Neural cell (in vitro differentiated cells): ENCODE data around the gene FKBP4. TPM values are rescaled to one million over a fixed set of nuclear protein-coding genes. Genes with fewer than 3 reads are reported as not detected.

Experiments used
- H2AFZ ChIP-seq: fragments of 200-600, 300-800 bp; sonication (generic), shearing (Covaris generic); 2 replicates; pipeline ENCODE4 v1.6.0; 2014; ENCODE audit warnings: low read depth, mild to moderate bottlenecking, antibody characterized with exemption, low read length, moderate library complexity
- H3F3A ChIP-seq: fragments of 200-600 bp; shearing (Covaris generic); 2 replicates; pipeline ENCODE4 v1.6.1; 2016; ENCODE audit warnings: mild to moderate bottlenecking, moderate library complexity, mixed read lengths, antibody characterized with exemption, low read length; ENCODE audit not compliant: insufficient read depth, poor library complexity, severe bottlenecking
- H3K27ac ChIP-seq: fragments of 200-600, 300-800 bp; sonication (generic), shearing (Covaris generic); 2 replicates; pipeline ENCODE4 v1.5.1; 2014; ENCODE audit warnings: mild to moderate bottlenecking, low read length, moderate library complexity
- H3K27me3 ChIP-seq: fragments of 300-800, 200-600 bp; sonication (generic), shearing (Covaris generic); 2 replicates; pipeline ENCODE4 v1.6.0; 2014; ENCODE audit warnings: mild to moderate bottlenecking, low read depth, low read length, moderate library complexity; ENCODE audit not compliant: insufficient read depth
- H3K36me3 ChIP-seq: fragments of 300-800, 200-600 bp; sonication (generic), shearing (Covaris generic); 2 replicates; pipeline ENCODE4 v1.5.1; 2014; ENCODE audit warnings: mild to moderate bottlenecking, antibody characterized with exemption, low read length, moderate library complexity; ENCODE audit not compliant: insufficient read depth
- H3K4me2 ChIP-seq: fragments of 300-800, 200-600 bp; sonication (generic), shearing (Covaris generic); 2 replicates; pipeline ENCODE4 v1.6.0; 2014; ENCODE audit warnings: mild to moderate bottlenecking, low read length
- H3K4me3 ChIP-seq: fragments of 300-800, 200-600 bp; sonication (generic), shearing (Covaris generic); 2 replicates; pipeline ENCODE4 v1.5.1; 2014; ENCODE audit warnings: mild to moderate bottlenecking, low read length, moderate library complexity
- H3K79me2 ChIP-seq: fragments of 200-600 bp; shearing (Covaris generic); replicated peaks from 2 replicates; pipeline ENCODE4 v1.6.0; 2014; ENCODE audit warnings: mild to moderate bottlenecking, low read length, moderate library complexity; ENCODE audit not compliant: insufficient read depth
- H3K9ac ChIP-seq: fragments of 300-800, 200-600 bp; sonication (generic), shearing (Covaris generic); 2 replicates; pipeline ENCODE4 v1.6.1; 2016; ENCODE audit warnings: mild to moderate bottlenecking, low read length, mixed read lengths
- H3K9me2 ChIP-seq: fragments of 200-600 bp; shearing (Covaris generic); 2 replicates; pipeline ENCODE4 v1.6.1; 2016; ENCODE audit warnings: mild to moderate bottlenecking, low read length, mixed read lengths; ENCODE audit not compliant: insufficient read depth
- H3K9me3 ChIP-seq: fragments of 200-600, 300-800 bp; sonication (generic), shearing (Covaris generic); 2 replicates; pipeline ENCODE4 v1.6.1; 2016; ENCODE audit warnings: mild to moderate bottlenecking, mixed run types, low read length, moderate library complexity, mixed read lengths
- H4K20me1 ChIP-seq: fragments of 200-600 bp; shearing (Covaris generic); 2 replicates; pipeline ENCODE4 v1.6.1; 2016; ENCODE audit warnings: mild to moderate bottlenecking, mixed run types; ENCODE audit not compliant: insufficient read depth
- EP300 ChIP-seq: fragments of 450-650 bp; conservative IDR thresholded peaks from 2 replicates; pipeline ENCODE4 v1.6.1; 2014; ENCODE audit warnings: antibody characterized with exemption, mild to moderate bottlenecking, moderate library complexity; ENCODE audit not compliant: poor library complexity, severe bottlenecking
- EZH2 ChIP-seq: fragments of 200-600, 300-800 bp; shearing (Covaris generic), sonication (generic); IDR thresholded peaks from 2 replicates; pipeline ENCODE4 v1.6.1; 2014; ENCODE audit warnings: antibody characterized with exemption, low read length, borderline replicate concordance, mild to moderate bottlenecking; ENCODE audit not compliant: insufficient read depth, poor library complexity, severe bottlenecking
- MXI1 ChIP-seq: fragments of 450-650 bp; conservative IDR thresholded peaks from 2 replicates; pipeline ENCODE4 v1.6.1; 2014; ENCODE audit warnings: antibody characterized with exemption, mild to moderate bottlenecking; ENCODE audit not compliant: poor library complexity, severe bottlenecking
- POLR2AphosphoS5 ChIP-seq: IDR thresholded peaks from 2 replicates; pipeline ENCODE4 v1.6.1; 2012
- RAD21 ChIP-seq: fragments of 450-650 bp; conservative IDR thresholded peaks from 2 replicates; pipeline ENCODE4 v1.6.1; 2014; ENCODE audit warnings: antibody characterized with exemption, mild to moderate bottlenecking, moderate library complexity
- SMC3 ChIP-seq: fragments of 450-650 bp; conservative IDR thresholded peaks from 2 replicates; pipeline ENCODE4 v1.6.1; 2014; ENCODE audit warnings: antibody characterized with exemption, mild to moderate bottlenecking, moderate library complexity; ENCODE audit not compliant: poor library complexity
- TAF1 ChIP-seq: IDR thresholded peaks from 2 replicates; pipeline ENCODE4 v1.6.1; 2012; ENCODE audit warnings: low read depth
- polyA plus RNA-seq: library from polyadenylated mRNA; depleted of rRNA; stranded (reverse); fragments of >200 nt; gene quantifications from 2 replicates; pipeline ENCODE4 v1.2.3, GENCODE V29; 2014
- TF ChIP-seq, protein P1 (sequence below): fragments of 450-650 bp; IDR thresholded peaks from 2 replicates; pipeline ENCODE4 v1.5.1; 2014; ENCODE audit warnings: antibody characterized with exemption, mild to moderate bottlenecking, moderate library complexity; ENCODE audit not compliant: poor library complexity, severe bottlenecking
- TF ChIP-seq, protein P2 (sequence below): IDR thresholded peaks from 2 replicates; pipeline ENCODE4 v1.6.1; 2012; ENCODE audit warnings: borderline replicate concordance

Gene FKBP4
- polyA plus RNA-seq, 1 donor from 2014 or later: 102 TPM

DNA sequence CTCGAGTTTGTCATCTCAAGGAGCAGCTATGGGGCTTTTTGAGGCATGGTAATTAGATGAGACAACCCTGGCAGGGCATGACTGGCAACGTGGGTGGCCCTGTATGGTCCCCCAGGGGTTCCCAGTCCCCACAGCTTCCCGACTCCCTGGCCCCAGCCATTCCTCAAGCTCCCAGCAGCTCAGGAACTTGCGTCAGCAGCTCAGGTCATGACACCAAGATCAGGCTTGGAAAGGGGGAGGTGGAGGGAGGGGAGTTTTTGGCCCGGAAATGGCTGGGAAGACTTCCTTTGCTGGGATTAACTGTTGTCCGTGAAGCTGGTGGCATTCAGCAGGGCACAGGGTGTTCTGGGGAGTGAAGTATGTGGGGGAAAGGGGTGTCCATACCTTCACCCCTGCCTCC lies 50.5 kb downstream of the FKBP4 start:
- Histone ChIP-seq H3K36me3 (no peaks in the 10 kb centered on the region), H3F3A (no peaks in the 10 kb centered on the region), H4K20me1 (no peaks in the 10 kb centered on the region), H3K27ac (no peak overlapping the region), H3K27me3 (no peaks in the 10 kb centered on the region), H3K4me2 (no peak overlapping the region), H3K79me2 (no peaks in the 10 kb centered on the region), H2AFZ (no peak overlapping the region), H3K9ac (no peak overlapping the region), H3K9me2 (no peaks in the 10 kb centered on the region), H3K4me3 (no peak overlapping the region), H3K9me3 (no peaks in the 10 kb centered on the region)
- no peak for TF ChIP-seq RAD21
- TF ChIP-seq POLR2AphosphoS5: no peak
- no peak for TF ChIP-seq TAF1
- no peak for TF ChIP-seq SMC3
- TF ChIP-seq, protein P1, sequence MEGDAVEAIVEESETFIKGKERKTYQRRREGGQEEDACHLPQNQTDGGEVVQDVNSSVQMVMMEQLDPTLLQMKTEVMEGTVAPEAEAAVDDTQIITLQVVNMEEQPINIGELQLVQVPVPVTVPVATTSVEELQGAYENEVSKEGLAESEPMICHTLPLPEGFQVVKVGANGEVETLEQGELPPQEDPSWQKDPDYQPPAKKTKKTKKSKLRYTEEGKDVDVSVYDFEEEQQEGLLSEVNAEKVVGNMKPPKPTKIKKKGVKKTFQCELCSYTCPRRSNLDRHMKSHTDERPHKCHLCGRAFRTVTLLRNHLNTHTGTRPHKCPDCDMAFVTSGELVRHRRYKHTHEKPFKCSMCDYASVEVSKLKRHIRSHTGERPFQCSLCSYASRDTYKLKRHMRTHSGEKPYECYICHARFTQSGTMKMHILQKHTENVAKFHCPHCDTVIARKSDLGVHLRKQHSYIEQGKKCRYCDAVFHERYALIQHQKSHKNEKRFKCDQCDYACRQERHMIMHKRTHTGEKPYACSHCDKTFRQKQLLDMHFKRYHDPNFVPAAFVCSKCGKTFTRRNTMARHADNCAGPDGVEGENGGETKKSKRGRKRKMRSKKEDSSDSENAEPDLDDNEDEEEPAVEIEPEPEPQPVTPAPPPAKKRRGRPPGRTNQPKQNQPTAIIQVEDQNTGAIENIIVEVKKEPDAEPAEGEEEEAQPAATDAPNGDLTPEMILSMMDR: no peak
- no peak for TF ChIP-seq EZH2
- TF ChIP-seq, protein P2, sequence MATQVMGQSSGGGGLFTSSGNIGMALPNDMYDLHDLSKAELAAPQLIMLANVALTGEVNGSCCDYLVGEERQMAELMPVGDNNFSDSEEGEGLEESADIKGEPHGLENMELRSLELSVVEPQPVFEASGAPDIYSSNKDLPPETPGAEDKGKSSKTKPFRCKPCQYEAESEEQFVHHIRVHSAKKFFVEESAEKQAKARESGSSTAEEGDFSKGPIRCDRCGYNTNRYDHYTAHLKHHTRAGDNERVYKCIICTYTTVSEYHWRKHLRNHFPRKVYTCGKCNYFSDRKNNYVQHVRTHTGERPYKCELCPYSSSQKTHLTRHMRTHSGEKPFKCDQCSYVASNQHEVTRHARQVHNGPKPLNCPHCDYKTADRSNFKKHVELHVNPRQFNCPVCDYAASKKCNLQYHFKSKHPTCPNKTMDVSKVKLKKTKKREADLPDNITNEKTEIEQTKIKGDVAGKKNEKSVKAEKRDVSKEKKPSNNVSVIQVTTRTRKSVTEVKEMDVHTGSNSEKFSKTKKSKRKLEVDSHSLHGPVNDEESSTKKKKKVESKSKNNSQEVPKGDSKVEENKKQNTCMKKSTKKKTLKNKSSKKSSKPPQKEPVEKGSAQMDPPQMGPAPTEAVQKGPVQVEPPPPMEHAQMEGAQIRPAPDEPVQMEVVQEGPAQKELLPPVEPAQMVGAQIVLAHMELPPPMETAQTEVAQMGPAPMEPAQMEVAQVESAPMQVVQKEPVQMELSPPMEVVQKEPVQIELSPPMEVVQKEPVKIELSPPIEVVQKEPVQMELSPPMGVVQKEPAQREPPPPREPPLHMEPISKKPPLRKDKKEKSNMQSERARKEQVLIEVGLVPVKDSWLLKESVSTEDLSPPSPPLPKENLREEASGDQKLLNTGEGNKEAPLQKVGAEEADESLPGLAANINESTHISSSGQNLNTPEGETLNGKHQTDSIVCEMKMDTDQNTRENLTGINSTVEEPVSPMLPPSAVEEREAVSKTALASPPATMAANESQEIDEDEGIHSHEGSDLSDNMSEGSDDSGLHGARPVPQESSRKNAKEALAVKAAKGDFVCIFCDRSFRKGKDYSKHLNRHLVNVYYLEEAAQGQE: no peak
- TF ChIP-seq MXI1: no peak
- no peak for TF ChIP-seq EP300

DNA sequence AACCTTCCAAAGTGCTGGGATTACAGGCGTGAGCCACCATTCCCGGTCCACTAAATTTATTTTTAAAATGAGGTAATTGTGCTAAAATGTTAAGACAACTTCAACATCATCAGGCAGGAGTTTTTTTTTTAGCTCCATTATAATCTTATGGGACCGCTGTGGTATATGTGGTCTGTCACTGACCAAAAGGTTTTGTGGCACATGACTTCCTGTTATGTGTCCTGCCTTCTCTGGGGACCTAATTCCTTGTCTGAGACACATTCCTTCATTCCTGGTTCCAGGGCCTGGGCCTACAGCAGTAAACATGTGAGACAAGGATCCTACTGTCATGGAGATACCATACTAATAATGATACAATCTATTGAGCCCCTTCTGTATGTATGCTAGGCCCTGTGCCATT lies 57.2 kb downstream of the FKBP4 start:
- no peak overlapping the region for H3K9ac ChIP-seq
- H4K20me1 ChIP-seq: no peaks in the 10 kb centered on the region
- H3K9me3 ChIP-seq: no peaks in the 10 kb centered on the region
- no peak overlapping the region for H3K4me2 ChIP-seq
- no peak overlapping the region for H3K27ac ChIP-seq
- H3K36me3 ChIP-seq: no peaks in the 10 kb centered on the region
- H3K79me2 ChIP-seq: no peaks in the 10 kb centered on the region
- H2AFZ ChIP-seq: no peak overlapping the region
- no peak overlapping the region for H3K4me3 ChIP-seq
- H3F3A ChIP-seq: no peaks in the 10 kb centered on the region
- H3K27me3 ChIP-seq: no peaks in the 10 kb centered on the region
- H3K9me2 ChIP-seq: no peaks in the 10 kb centered on the region
- TF ChIP-seq MXI1: no peak
- no peak for TF ChIP-seq EZH2
- TF ChIP-seq, protein P1: no peak
- TF ChIP-seq POLR2AphosphoS5: no peak
- TF ChIP-seq, protein P2: no peak
- no peak for TF ChIP-seq TAF1
- TF ChIP-seq EP300: no peak
- TF ChIP-seq SMC3: no peak
- no peak for TF ChIP-seq RAD21
